ENCODE data around the gene RNF220. TPM values are rescaled to one million over a fixed set of nuclear protein-coding genes. Genes with fewer than 3 reads are reported as not detected.

RNF220 gene
- total and polyA plus RNA-seq, 2 experiments from 2014 or later = 77.2 to 117 TPM

GRCh38 chr1:44483089-44483874 is 78.2 kb downstream of the RNF220 start:
- H3K9me2 ChIP-seq (replicated peaks; ENCODE audit: insufficient read depth) = no peaks in the 10 kb centered on the region
- no peaks in the 10 kb centered on the region for H3K4me1 ChIP-seq (ENCODE audit: insufficient read depth)
- H3K36me3 ChIP-seq (replicated peaks; ENCODE audit: insufficient read depth, low read depth) = no peaks in the 10 kb centered on the region
- H3K4me3 ChIP-seq = no peak overlapping the region
- no peak overlapping the region for H3K4me2 ChIP-seq
- DNase-seq (ENCODE audit: low spot score) = no peak
- H3K9me3 ChIP-seq (ENCODE audit: low read depth) = no peaks in the 10 kb centered on the region
- H2AFZ ChIP-seq = no peak overlapping the region
- no peaks in the 10 kb centered on the region for H3K79me2 ChIP-seq
- WGBS (ENCODE audit: low lambda C conversion rate, missing lambda C conversion rate) = 90% methylated on average over 5 of the region's 5 CpGs
- no peaks in the 10 kb centered on the region for H3K27me3 ChIP-seq
- H3K27ac ChIP-seq = no peak overlapping the region
- no peak for TF ChIP-seq CTCF (IDR thresholded peaks at IDR 0.05; ENCODE audit: poor library complexity)
- TF ChIP-seq EZH2phosphoT487 (IDR thresholded peaks at IDR 0.05; ENCODE audit: low read depth, severe bottlenecking, unreplicated experiment) = no peak
- TF ChIP-seq EZH2 (IDR thresholded peaks at IDR 0.05; ENCODE audit: borderline replicate concordance) = no peak
- H4K20me1 ChIP-seq (ENCODE audit: insufficient read depth, poor library complexity, severe bottlenecking) = no peaks in the 10 kb centered on the region

GRCh38 chr1:44484155-44484688 is 79.2 kb downstream of the RNF220 start:
- Histone ChIP-seq H3K27ac (no peak overlapping the region), H3K9me2 (replicated peaks; ENCODE audit: insufficient read depth) (no peaks in the 10 kb centered on the region), H3K4me1 (ENCODE audit: insufficient read depth) (no peaks in the 10 kb centered on the region), H3K79me2 (no peaks in the 10 kb centered on the region), H4K20me1 (ENCODE audit: insufficient read depth, poor library complexity, severe bottlenecking) (no peaks in the 10 kb centered on the region), H3K4me2 (no peak overlapping the region), H3K9me3 (ENCODE audit: low read depth) (no peaks in the 10 kb centered on the region), H3K36me3 (replicated peaks; ENCODE audit: insufficient read depth, low read depth) (no peaks in the 10 kb centered on the region), H3K4me3 (no peak overlapping the region), H3K27me3 (no peaks in the 10 kb centered on the region), H2AFZ (no peak overlapping the region)
- 61% methylated on average over 11 of the region's 11 CpGs for WGBS (ENCODE audit: low lambda C conversion rate, missing lambda C conversion rate)
- DNase-seq (ENCODE audit: low spot score) = no peak
- no peak for TF ChIP-seq CTCF (IDR thresholded peaks at IDR 0.05; ENCODE audit: poor library complexity)
- no peak for TF ChIP-seq EZH2phosphoT487 (IDR thresholded peaks at IDR 0.05; ENCODE audit: low read depth, severe bottlenecking, unreplicated experiment)
- no peak for TF ChIP-seq EZH2 (IDR thresholded peaks at IDR 0.05; ENCODE audit: borderline replicate concordance)

GRCh38 chr1:44485229-44485933 is 80.3 kb downstream of the RNF220 start:
- 45% methylated on average over 13 of the region's 13 CpGs for WGBS (ENCODE audit: low lambda C conversion rate, missing lambda C conversion rate)
- Histone ChIP-seq H3K27me3 (no peaks in the 10 kb centered on the region), H3K4me2 (no peak overlapping the region), H3K4me3 (no peak overlapping the region), H3K79me2 (no peaks in the 10 kb centered on the region), H3K9me3 (ENCODE audit: low read depth) (no peaks in the 10 kb centered on the region), H3K27ac (no peak overlapping the region), H3K4me1 (ENCODE audit: insufficient read depth) (no peaks in the 10 kb centered on the region), H3K36me3 (replicated peaks; ENCODE audit: insufficient read depth, low read depth) (no peaks in the 10 kb centered on the region), H4K20me1 (ENCODE audit: insufficient read depth, poor library complexity, severe bottlenecking) (no peaks in the 10 kb centered on the region), H2AFZ (no peak overlapping the region), H3K9me2 (replicated peaks; ENCODE audit: insufficient read depth) (no peaks in the 10 kb centered on the region)
- DNase-seq (ENCODE audit: low spot score) = peak; percentile 37
- no peak for TF ChIP-seq EZH2 (IDR thresholded peaks at IDR 0.05; ENCODE audit: borderline replicate concordance)
- no peak for TF ChIP-seq CTCF (IDR thresholded peaks at IDR 0.05; ENCODE audit: poor library complexity)
- TF ChIP-seq EZH2phosphoT487 (IDR thresholded peaks at IDR 0.05; ENCODE audit: low read depth, severe bottlenecking, unreplicated experiment) = no peak
